Common myeloid progenitor, CD34-positive (primary cell): ENCODE measurements around the gene LYRM2.

ENCODE experiments used
- CTCF ChIA-PET: fragments of 350-600 bp; sonication (Branson Sonifier 250); formaldehyde crosslinking; loops from one replicate; lab custom pipeline; 2021; ENCODE audit warnings: antibody characterized with exemption; lab: Charles Lee
- POLR2A ChIA-PET: fragments of 350-600 bp; sonication (Branson Sonifier 250); formaldehyde crosslinking; loops from one replicate; lab custom pipeline; 2021; ENCODE audit warnings: antibody characterized with exemption; lab: Charles Lee
- DNase-seq, 3 donors: peaks; one replicate each; pipeline versions ENCODE4 v3.0.0 to v3.0.0-alpha.2; 2013
- H3K27ac ChIP-seq, 2 experiments: 1 replicate in 1 of 2; 2 replicates in 1 of 2; pipeline ENCODE4 v1.7.0; 2013; ENCODE audit warnings: inconsistent platforms in 2 of 2, low read length in 2 of 2, mild to moderate bottlenecking in 2 of 2, low read depth in 1 of 2, moderate library complexity in 1 of 2; ENCODE audit not compliant: severe bottlenecking in 2 of 2, insufficient read depth in 1 of 2, poor library complexity in 1 of 2
- H3K27me3 ChIP-seq, 5 experiments: replicated peaks in 2 of 5; 1 replicate in 3 of 5; 2 replicates in 2 of 5; pipeline versions ENCODE4 v1.6.1 to v1.7.0; 2013; ENCODE audit warnings: low read length in 4 of 5, mild to moderate bottlenecking in 2 of 5, moderate library complexity in 2 of 5, inconsistent platforms in 1 of 5; ENCODE audit not compliant: insufficient read depth in 5 of 5, control insufficient read depth in 4 of 5
- H3K36me3 ChIP-seq, 4 experiments: 1 replicate in 2 of 4; 2 replicates in 2 of 4; pipeline versions ENCODE4 v1.6.1 to v1.7.0; 2013; ENCODE audit warnings: low read length in 3 of 4, control low read depth in 1 of 4, mild to moderate bottlenecking in 1 of 4; ENCODE audit not compliant: control insufficient read depth in 4 of 4, insufficient read depth in 4 of 4
- H3K4me1 ChIP-seq, 4 experiments: 1 replicate in 3 of 4; 2 replicates in 1 of 4; pipeline versions ENCODE4 v1.6.1 to v1.7.1; 2013; ENCODE audit warnings: low read length in 3 of 4, mild to moderate bottlenecking in 3 of 4, control low read depth in 1 of 4, inconsistent platforms in 1 of 4, moderate library complexity in 1 of 4; ENCODE audit not compliant: control insufficient read depth in 4 of 4, insufficient read depth in 4 of 4; ENCODE audit errors: control extremely low read depth in 1 of 4
- H3K4me3 ChIP-seq, 7 experiments: 1 replicate in 4 of 7; 2 replicates in 3 of 7; pipeline versions ENCODE4 v1.5.1 to v1.7.0; 2013; ENCODE audit warnings: mild to moderate bottlenecking in 7 of 7, low read length in 6 of 7, moderate library complexity in 6 of 7, inconsistent platforms in 2 of 7, low read depth in 2 of 7, control low read depth in 1 of 7; ENCODE audit not compliant: insufficient read depth in 4 of 7, control insufficient read depth in 1 of 7; ENCODE audit errors: extremely low read depth in 1 of 7
- H3K9me3 ChIP-seq, 5 experiments: 1 replicate in 4 of 5; 2 replicates in 1 of 5; pipeline versions ENCODE4 v1.6.1 to v1.7.1; 2013; ENCODE audit warnings: low read length in 4 of 5, mild to moderate bottlenecking in 2 of 5, inconsistent platforms in 1 of 5, low read depth in 1 of 5, moderate library complexity in 1 of 5; ENCODE audit not compliant: control insufficient read depth in 4 of 5, insufficient read depth in 2 of 5; ENCODE audit errors: control extremely low read depth in 1 of 5
- WGBS: methylation state at CpG from one replicate; pipeline ENCODE4 v1.1.5; 2013; ENCODE audit not compliant: insufficient coverage; 5-methylcytosine and 5-hydroxymethylcytosine counted together

LYRM2 gene

GRCh38 chr6:89615882-89616281, 22.7 kb downstream of the LYRM2 start:
- ChIA-PET POLR2A (no interaction called here), CTCF (interaction anchor here (1.8 kb wide), 1 partner anchor 17 kb away, joined by 6 read pairs; no protein-coding TSS in a partner anchor)
- Histone ChIP-seq H3K9me3 (no peaks in the 10 kb centered on the region), H3K27me3 (no peaks in the 10 kb centered on the region), H3K27ac (no peak overlapping the region), H3K4me1 (peaks cover 0 to 10% (median 0%) of the 10 kb centered on the region in 4 experiments), H3K4me3 (no peak overlapping the region), H3K36me3 (peaks cover 0 to 4% (median 2%) of the 10 kb centered on the region in 4 experiments)
- 100% methylated on average over 3 of the region's 5 CpGs for WGBS
- no peak for DNase-seq

DNA sequence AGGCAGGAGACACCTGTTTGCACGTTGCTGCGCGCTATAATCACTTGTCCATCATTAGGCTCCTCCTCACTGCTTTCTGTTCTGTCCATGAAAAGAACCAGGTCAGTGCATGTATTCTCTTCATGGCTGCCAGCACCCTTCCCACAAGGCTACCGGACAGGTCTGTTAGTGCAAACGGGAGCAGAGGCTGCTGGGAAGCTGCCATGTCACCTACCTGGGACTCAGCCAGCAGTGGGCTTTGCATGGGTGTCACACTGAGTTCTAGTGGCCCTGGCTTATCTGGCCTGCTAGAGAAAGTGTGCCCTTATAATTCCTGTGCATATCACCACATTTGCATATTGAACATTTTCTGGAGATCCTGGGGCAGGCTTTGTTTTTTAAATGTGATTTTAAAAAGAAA, 24.8 kb downstream of the LYRM2 start:
- Histone ChIP-seq H3K27ac (no peak overlapping the region), H3K4me1 (peaks cover 0 to 10% (median 0%) of the 10 kb centered on the region in 4 experiments), H3K9me3 (no peaks in the 10 kb centered on the region), H3K27me3 (no peaks in the 10 kb centered on the region), H3K4me3 (no peak overlapping the region), H3K36me3 (peaks cover 0 to 4% (median 2%) of the 10 kb centered on the region in 4 experiments)
- WGBS, result 95% methylated on average over 5 of the region's 5 CpGs
- DNase-seq, result no peak
- ChIA-PET POLR2A (no interaction called here), CTCF (interaction anchor here (1.3 to 1.7 kb wide), 4 partner anchors 14 to 245 kb away, joined by 3 to 6 read pairs (median 4); no protein-coding TSS in a partner anchor)

GRCh38 chr6:89612121-89612520, 26.4 kb downstream of the LYRM2 start:
- ChIA-PET POLR2A (no interaction called here), CTCF (interaction anchor here (0.6 to 6.3 kb wide), 6 partner anchors 13 to 244 kb away, joined by 3 to 58 read pairs (median 4); partner anchors contain the start of gene ANKRD6)
- Histone ChIP-seq H3K9me3 (no peaks in the 10 kb centered on the region), H3K4me3 (no peak overlapping the region), H3K4me1 (peaks cover 0 to 10% (median 0%) of the 10 kb centered on the region in 4 experiments), H3K27me3 (no peaks in the 10 kb centered on the region), H3K27ac (no peak overlapping the region), H3K36me3 (peaks cover 0 to 2% (median under 1%) of the 10 kb centered on the region in 4 experiments)
- DNase-seq, result peak in 1 of 3 donors; percentile 5
- 85% methylated on average over 4 of the region's 12 CpGs for WGBS

- Histone ChIP-seq H3K4me1 (peaks cover 0 to 10% (median 0%) of the 10 kb centered on the region in 4 experiments), H3K9me3 (no peaks in the 10 kb centered on the region), H3K27ac (no peak overlapping the region), H3K27me3 (no peaks in the 10 kb centered on the region), H3K36me3 (peaks cover 0 to 2% (median under 1%) of the 10 kb centered on the region in 4 experiments), H3K4me3 (no peak overlapping the region)
- ChIA-PET CTCF (interaction anchor here (1.4 to 6.3 kb wide), 3 partner anchors 178 to 245 kb away, joined by 4 to 58 read pairs (median 5); partner anchors contain the start of gene ANKRD6), POLR2A (no interaction called here)
- DNase-seq, result peak in 1 of 3 donors; percentile 4
These were observed 26.9 kb downstream of the LYRM2 start for GRCh38 chr6:89611666-89612065.

- Histone ChIP-seq H3K9me3 (no peaks in the 10 kb centered on the region), H3K27ac (no peak overlapping the region), H3K4me1 (peaks cover 0 to 10% (median 0%) of the 10 kb centered on the region in 4 experiments), H3K4me3 (no peak overlapping the region), H3K36me3 (peaks cover 0 to 2% (median 0%) of the 10 kb centered on the region in 4 experiments), H3K27me3 (no peaks in the 10 kb centered on the region)
- DNase-seq, result peak; percentile 65 to 82 (median 76)
- ChIA-PET CTCF (interaction anchor here (0.6 to 6.3 kb wide), 19 partner anchors 11 to 1136 kb away, joined by 3 to 58 read pairs (median 3); partner anchors contain the start of gene ANKRD6), POLR2A (interaction anchor here (0.7 kb wide), 1 partner anchor 524 kb away, joined by 3 read pairs; no protein-coding TSS in a partner anchor)
- WGBS, result 80% methylated on average over 3 of the region's 11 CpGs
These were observed 28.4 kb downstream of the LYRM2 start for GRCh38 chr6:89610149-89610642.

GRCh38 chr6:89605861-89606260, 32.7 kb downstream of the LYRM2 start:
- H3K36me3 ChIP-seq, result no peaks in the 10 kb centered on the region
- DNase-seq, result no peak
- ChIA-PET POLR2A (no interaction called here), CTCF (interaction anchor here (0.9 to 4.0 kb wide), 3 partner anchors 163 to 181 kb away, joined by 3 to 18 read pairs (median 4); partner anchors contain the start of gene ANKRD6)
- no peaks in the 10 kb centered on the region for H3K27me3 ChIP-seq
- no peaks in the 10 kb centered on the region for H3K9me3 ChIP-seq
- no peak overlapping the region for H3K4me3 ChIP-seq
- peaks cover 0 to 2% (median 0%) of the 10 kb centered on the region in 4 experiments for H3K4me1 ChIP-seq
- 97% methylated on average over 3 of the region's 5 CpGs for WGBS
- H3K27ac ChIP-seq, result no peak overlapping the region

GRCh38 chr6:89604653-89605052, 33.9 kb downstream of the LYRM2 start:
- WGBS, result no CpG with 5 or more reads among the region's 5 CpGs
- ChIA-PET POLR2A (no interaction called here), CTCF (interaction anchor here (0.6 to 4.0 kb wide), 7 partner anchors 12 to 531 kb away, joined by 3 to 18 read pairs (median 4); partner anchors contain the start of gene ANKRD6)
- H3K27ac ChIP-seq, result no peak overlapping the region
- H3K4me1 ChIP-seq, result peaks cover 0 to 2% (median 0%) of the 10 kb centered on the region in 4 experiments
- no peaks in the 10 kb centered on the region for H3K27me3 ChIP-seq
- H3K4me3 ChIP-seq, result no peak overlapping the region
- no peaks in the 10 kb centered on the region for H3K9me3 ChIP-seq
- DNase-seq, result no peak
- no peaks in the 10 kb centered on the region for H3K36me3 ChIP-seq
